GM23338 (cell line): ENCODE results near the gene KRT84. TPM values are rescaled to one million over a fixed set of nuclear protein-coding genes. Genes with fewer than 3 reads are reported as not detected.

Experiments
- ATAC-seq: fragments of 200-7000 bp; cut with Tn5 transposase; 3 replicates; pipeline ENCODE4 v1.9.1; 2020
- DNase-seq: peaks from one replicate; pipeline ENCODE4 v3.0.0-alpha.2; 2015; ENCODE audit warnings: low spot score
- H2AFZ ChIP-seq: fragments of 200-600 bp; sonication (generic); 2 replicates; pipeline ENCODE4 v1.8.0; 2016; ENCODE audit warnings: antibody characterized with exemption, mild to moderate bottlenecking, moderate library complexity
- H3F3A ChIP-seq: fragments of 200-600 bp; sonication (generic); replicated peaks from 2 replicates; pipeline ENCODE4 v1.8.0; 2017; ENCODE audit warnings: antibody characterized with exemption, mixed run types, low read depth
- H3K27ac ChIP-seq: fragments of 200-600 bp; sonication (generic); 2 replicates; pipeline ENCODE4 v1.6.1; 2016; ENCODE audit warnings: low read depth
- H3K27me3 ChIP-seq: fragments of 200-600 bp; sonication (generic); 2 replicates; pipeline ENCODE4 v1.8.0; 2016; ENCODE audit warnings: mild to moderate bottlenecking, mixed run types, moderate library complexity; ENCODE audit not compliant: insufficient read depth
- H3K36me3 ChIP-seq: fragments of 200-600 bp; sonication (generic); 2 replicates; pipeline ENCODE4 v1.8.0; 2016; ENCODE audit warnings: mild to moderate bottlenecking; ENCODE audit not compliant: insufficient read depth
- H3K4me1 ChIP-seq: fragments of 200-600 bp; sonication (generic); 2 replicates; pipeline ENCODE4 v1.8.0; 2016; ENCODE audit warnings: mild to moderate bottlenecking, moderate library complexity; ENCODE audit not compliant: insufficient read depth
- H3K4me2 ChIP-seq: fragments of 200-600 bp; sonication (generic); 2 replicates; pipeline ENCODE4 v1.7.1; 2017; ENCODE audit warnings: mixed run types
- H3K4me3 ChIP-seq: fragments of 200-600 bp; sonication (generic); 2 replicates; pipeline ENCODE4 v1.6.1; 2016; ENCODE audit warnings: mixed run types
- H3K79me2 ChIP-seq: fragments of 200-600 bp; sonication (generic); replicated peaks from 2 replicates; pipeline ENCODE4 v1.8.0; 2017; ENCODE audit warnings: mild to moderate bottlenecking; ENCODE audit not compliant: insufficient read depth
- H3K9me2 ChIP-seq: fragments of 200-600 bp; sonication (generic); 2 replicates; pipeline ENCODE4 v1.8.0; 2017; ENCODE audit not compliant: insufficient read depth
- H4K20me1 ChIP-seq: fragments of 200-600 bp; sonication (generic); replicated peaks from 2 replicates; pipeline ENCODE4 v1.8.0; 2017; ENCODE audit warnings: mild to moderate bottlenecking; ENCODE audit not compliant: insufficient read depth
- H3K27ac Mint-ChIP-seq: 2 replicates; pipeline ENCODE4 v1.8.0; 2020; ENCODE audit warnings: inconsistent platforms, mild to moderate bottlenecking, moderate library complexity, mixed read lengths
- H3K27me3 Mint-ChIP-seq: 3 replicates; pipeline ENCODE4 v1.8.0; 2022; ENCODE audit warnings: low read depth, mild to moderate bottlenecking, moderate library complexity, mixed read lengths, inconsistent platforms; ENCODE audit not compliant: insufficient read depth, poor library complexity
- H3K36me3 Mint-ChIP-seq: 3 replicates; pipeline ENCODE4 v1.8.0; 2021; ENCODE audit warnings: low read depth, mild to moderate bottlenecking, inconsistent platforms, moderate library complexity, mixed read lengths
- H3K4me1 Mint-ChIP-seq: 3 replicates; pipeline ENCODE4 v1.8.0; 2020; ENCODE audit warnings: mild to moderate bottlenecking, inconsistent platforms, mixed read lengths
- H3K4me3 Mint-ChIP-seq: 3 replicates; pipeline ENCODE4 v1.8.0; 2021; ENCODE audit warnings: moderate library complexity, mild to moderate bottlenecking, inconsistent platforms, mixed read lengths
- H3K9me3 Mint-ChIP-seq: 3 replicates; pipeline ENCODE4 v1.8.0; 2020; ENCODE audit warnings: moderate library complexity, mild to moderate bottlenecking, inconsistent platforms, mixed read lengths
- CREB1 ChIP-seq: fragments of 250-450 bp; sonication (Bioruptor Pico); IDR thresholded peaks from 2 replicates; pipeline ENCODE4 v1.5.0; 2020; ENCODE audit warnings: low read depth, mild to moderate bottlenecking, moderate library complexity
- EZH2 ChIP-seq: fragments of 200-600 bp; sonication (generic); IDR thresholded peaks from one replicate; pipeline ENCODE4 v1.8.0; 2017; ENCODE audit warnings: antibody characterized with exemption, mild to moderate bottlenecking, low read depth; ENCODE audit not compliant: unreplicated experiment
- STAT1 ChIP-seq: IDR thresholded peaks from one replicate; pipeline ENCODE4 v1.6.1; 2016; ENCODE audit warnings: antibody characterized with exemption; ENCODE audit not compliant: unreplicated experiment
- ZNF331 ChIP-seq: fragments of 250-450 bp; sonication (Bioruptor Pico); IDR thresholded peaks from 2 replicates; pipeline ENCODE4 v1.5.0; 2020; ENCODE audit warnings: low read depth, mild to moderate bottlenecking, moderate library complexity
- polyA plus RNA-seq: library from polyadenylated mRNA; unstranded; fragments of >200 nt; fragmentation: Nextera tagmentation; extraction: Ambion mirVana; gene quantifications from 2 replicates; pipeline ENCODE4 v1.2.1, GENCODE V29; 2016
- total RNA-seq: library from RNA; depleted of rRNA; stranded (reverse); fragments of >200 nt; shearing (Covaris generic); gene quantifications from 2 replicates; pipeline ENCODE4 v1.2.3, GENCODE V29; 2014
- TF ChIP-seq, protein P1 (sequence below), 2 experiments: fragments of 200-600 bp in 1 of 2; sonication (generic) in 1 of 2; conservative IDR thresholded peaks; 2 replicates each; pipeline versions ENCODE4 v1.5.1 to v1.6.1; 2016 to 2017; ENCODE audit warnings: antibody characterized with exemption in 2 of 2, low read depth in 2 of 2, mild to moderate bottlenecking in 2 of 2, moderate library complexity in 1 of 2
- TF ChIP-seq, protein P2 (sequence below): IDR thresholded peaks from 2 replicates; pipeline ENCODE4 v1.6.1; 2016; ENCODE audit warnings: antibody characterized with exemption
- TF ChIP-seq, protein P3 (sequence below): IDR thresholded peaks from one replicate; pipeline ENCODE4 v1.6.1; 2018; ENCODE audit warnings: antibody characterized with exemption; ENCODE audit not compliant: unreplicated experiment

KRT84 gene
- total and polyA plus RNA-seq, 2 experiments from 2014 or later, result not detected

DNA sequence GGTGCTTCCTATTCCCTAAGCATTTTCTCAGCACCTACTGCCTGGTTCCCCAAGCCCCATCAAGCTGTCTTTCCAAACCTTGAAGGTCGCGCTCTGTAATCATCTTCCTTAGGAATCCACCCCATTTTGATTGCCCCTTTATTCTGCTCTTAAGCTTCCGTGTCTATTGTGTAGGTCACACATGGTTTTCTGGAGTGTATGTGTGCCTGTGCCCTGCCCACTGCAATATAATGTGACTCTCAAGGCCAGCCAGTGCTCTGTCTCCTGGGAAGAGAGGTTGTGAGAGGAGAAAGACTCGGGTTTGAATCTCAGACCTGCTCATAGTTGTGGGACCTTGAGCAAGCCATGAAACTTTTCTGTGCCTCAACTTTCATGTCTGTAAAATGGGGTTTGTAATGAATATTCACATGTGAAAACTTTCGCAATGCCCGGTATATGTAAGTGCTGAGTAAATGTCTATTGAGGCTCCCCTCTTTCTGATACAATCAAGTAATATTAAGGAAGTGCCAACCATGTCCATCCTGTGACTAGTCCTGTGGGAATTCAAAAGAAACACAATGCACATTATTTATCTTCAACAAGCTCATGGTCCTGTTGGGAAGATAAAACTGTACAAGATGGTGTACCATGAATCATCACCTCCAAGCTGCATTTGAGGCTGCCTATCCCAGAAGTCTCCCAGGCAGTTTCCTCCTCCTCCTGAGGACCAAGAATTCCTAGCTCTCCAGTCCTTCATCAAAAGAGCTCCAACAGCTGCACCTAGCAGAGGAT, 49.5 kb upstream of the KRT84 start:
- Mint-ChIP-seq H3K27me3 (peaks cover 6% of the 10 kb centered on the region), H3K36me3 (no peaks in the 10 kb centered on the region), H3K4me1 (no peaks in the 10 kb centered on the region; the same call in 1 of the 3 replicates), H3K27ac (no peak overlapping the region), H3K4me3 (no peak overlapping the region), H3K9me3 (no peaks in the 10 kb centered on the region; the same call in 1 of the 3 replicates)
- H3K27ac ChIP-seq, result no peak overlapping the region
- no peaks in the 10 kb centered on the region for H4K20me1 ChIP-seq
- no peak overlapping the region for H3K4me3 ChIP-seq
- no peak for TF ChIP-seq EZH2
- no peak for TF ChIP-seq ZNF331
- TF ChIP-seq CREB1 (CRISPR knock-in tag), result no peak
- no peak for TF ChIP-seq STAT1
- TF ChIP-seq, protein P1, sequence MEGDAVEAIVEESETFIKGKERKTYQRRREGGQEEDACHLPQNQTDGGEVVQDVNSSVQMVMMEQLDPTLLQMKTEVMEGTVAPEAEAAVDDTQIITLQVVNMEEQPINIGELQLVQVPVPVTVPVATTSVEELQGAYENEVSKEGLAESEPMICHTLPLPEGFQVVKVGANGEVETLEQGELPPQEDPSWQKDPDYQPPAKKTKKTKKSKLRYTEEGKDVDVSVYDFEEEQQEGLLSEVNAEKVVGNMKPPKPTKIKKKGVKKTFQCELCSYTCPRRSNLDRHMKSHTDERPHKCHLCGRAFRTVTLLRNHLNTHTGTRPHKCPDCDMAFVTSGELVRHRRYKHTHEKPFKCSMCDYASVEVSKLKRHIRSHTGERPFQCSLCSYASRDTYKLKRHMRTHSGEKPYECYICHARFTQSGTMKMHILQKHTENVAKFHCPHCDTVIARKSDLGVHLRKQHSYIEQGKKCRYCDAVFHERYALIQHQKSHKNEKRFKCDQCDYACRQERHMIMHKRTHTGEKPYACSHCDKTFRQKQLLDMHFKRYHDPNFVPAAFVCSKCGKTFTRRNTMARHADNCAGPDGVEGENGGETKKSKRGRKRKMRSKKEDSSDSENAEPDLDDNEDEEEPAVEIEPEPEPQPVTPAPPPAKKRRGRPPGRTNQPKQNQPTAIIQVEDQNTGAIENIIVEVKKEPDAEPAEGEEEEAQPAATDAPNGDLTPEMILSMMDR (conservative IDR thresholded peaks at IDR 0.05; ENCODE audit: low read depth in 2 of 2), result no peak
- TF ChIP-seq, protein P2, sequence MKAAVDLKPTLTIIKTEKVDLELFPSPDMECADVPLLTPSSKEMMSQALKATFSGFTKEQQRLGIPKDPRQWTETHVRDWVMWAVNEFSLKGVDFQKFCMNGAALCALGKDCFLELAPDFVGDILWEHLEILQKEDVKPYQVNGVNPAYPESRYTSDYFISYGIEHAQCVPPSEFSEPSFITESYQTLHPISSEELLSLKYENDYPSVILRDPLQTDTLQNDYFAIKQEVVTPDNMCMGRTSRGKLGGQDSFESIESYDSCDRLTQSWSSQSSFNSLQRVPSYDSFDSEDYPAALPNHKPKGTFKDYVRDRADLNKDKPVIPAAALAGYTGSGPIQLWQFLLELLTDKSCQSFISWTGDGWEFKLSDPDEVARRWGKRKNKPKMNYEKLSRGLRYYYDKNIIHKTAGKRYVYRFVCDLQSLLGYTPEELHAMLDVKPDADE, result no peak
- TF ChIP-seq, protein P3, sequence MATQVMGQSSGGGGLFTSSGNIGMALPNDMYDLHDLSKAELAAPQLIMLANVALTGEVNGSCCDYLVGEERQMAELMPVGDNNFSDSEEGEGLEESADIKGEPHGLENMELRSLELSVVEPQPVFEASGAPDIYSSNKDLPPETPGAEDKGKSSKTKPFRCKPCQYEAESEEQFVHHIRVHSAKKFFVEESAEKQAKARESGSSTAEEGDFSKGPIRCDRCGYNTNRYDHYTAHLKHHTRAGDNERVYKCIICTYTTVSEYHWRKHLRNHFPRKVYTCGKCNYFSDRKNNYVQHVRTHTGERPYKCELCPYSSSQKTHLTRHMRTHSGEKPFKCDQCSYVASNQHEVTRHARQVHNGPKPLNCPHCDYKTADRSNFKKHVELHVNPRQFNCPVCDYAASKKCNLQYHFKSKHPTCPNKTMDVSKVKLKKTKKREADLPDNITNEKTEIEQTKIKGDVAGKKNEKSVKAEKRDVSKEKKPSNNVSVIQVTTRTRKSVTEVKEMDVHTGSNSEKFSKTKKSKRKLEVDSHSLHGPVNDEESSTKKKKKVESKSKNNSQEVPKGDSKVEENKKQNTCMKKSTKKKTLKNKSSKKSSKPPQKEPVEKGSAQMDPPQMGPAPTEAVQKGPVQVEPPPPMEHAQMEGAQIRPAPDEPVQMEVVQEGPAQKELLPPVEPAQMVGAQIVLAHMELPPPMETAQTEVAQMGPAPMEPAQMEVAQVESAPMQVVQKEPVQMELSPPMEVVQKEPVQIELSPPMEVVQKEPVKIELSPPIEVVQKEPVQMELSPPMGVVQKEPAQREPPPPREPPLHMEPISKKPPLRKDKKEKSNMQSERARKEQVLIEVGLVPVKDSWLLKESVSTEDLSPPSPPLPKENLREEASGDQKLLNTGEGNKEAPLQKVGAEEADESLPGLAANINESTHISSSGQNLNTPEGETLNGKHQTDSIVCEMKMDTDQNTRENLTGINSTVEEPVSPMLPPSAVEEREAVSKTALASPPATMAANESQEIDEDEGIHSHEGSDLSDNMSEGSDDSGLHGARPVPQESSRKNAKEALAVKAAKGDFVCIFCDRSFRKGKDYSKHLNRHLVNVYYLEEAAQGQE, result no peak
- H3K36me3 ChIP-seq, result no peaks in the 10 kb centered on the region
- ATAC-seq (no peak), DNase-seq (no peak)
- no peaks in the 10 kb centered on the region for H3K27me3 ChIP-seq
- no peaks in the 10 kb centered on the region for H3K4me1 ChIP-seq
- H2AFZ ChIP-seq, result no peak overlapping the region
- no peaks in the 10 kb centered on the region for H3F3A ChIP-seq
- H3K79me2 ChIP-seq, result no peaks in the 10 kb centered on the region
- no peak overlapping the region for H3K4me2 ChIP-seq
- H3K9me2 ChIP-seq, result peaks cover 13% of the 10 kb centered on the region
